ENCODE measurements around the gene PRKCI. TPM values are rescaled to one million over a fixed set of nuclear protein-coding genes. Genes with fewer than 3 reads are reported as not detected.
A peak's percentile ranks its signal among the peaks of the same experiment; 100 is the strongest.

The PRKCI gene
- polyA plus RNA-seq, 3 donors, result 5.1 to 15.4 (median 11.6) TPM

- Mint-ChIP-seq H3K4me1 (peaks cover 16% of the 10 kb centered on the region), H3K9me3 (peaks cover 0 to 5% (median 2%) of the 10 kb centered on the region in 7 donors), H3K36me3 (no peaks in the 10 kb centered on the region), H3K27ac (peak overlapping the region; percentile 65 to 85 (median 78)), H3K4me3 (peak overlapping the region; percentile 39 to 75), H3K27me3 (ENCODE audit: low read depth in 3 of 3) (peaks cover 0 to 3% (median 2%) of the 10 kb centered on the region in 3 donors)
- Histone ChIP-seq H3K27me3 (ENCODE audit: control insufficient read depth in 2 of 2, insufficient read depth in 2 of 2, low read length in 2 of 2) (no peaks in the 10 kb centered on the region), H4K20me1 (ENCODE audit: insufficient read depth, low read length) (no peaks in the 10 kb centered on the region), H3K4me1 (ENCODE audit: control insufficient read depth in 1 of 2, insufficient read depth in 2 of 2, low read length in 2 of 2) (peaks cover 17 to 22% of the 10 kb centered on the region in 2 donors), H3K4me3 (replicated peaks in 1 of 3; ENCODE audit: low read depth in 2 of 3, low read length in 3 of 3) (peak overlapping the region in 1 of 3 experiments; percentile 22), H3K27ac (ENCODE audit: low read depth in 1 of 2, low read length in 2 of 2) (peak overlapping the region; percentile 13 to 52), H3K4me2 (replicated peaks; ENCODE audit: extremely low read depth, low read length, poor library complexity, severe bottlenecking) (peak overlapping the region; percentile 33), H2AFZ (ENCODE audit: insufficient read depth, low read depth, low read length, poor library complexity, severe bottlenecking) (peak overlapping the region; percentile 9), H3K36me3 (replicated peaks in 1 of 2; ENCODE audit: control insufficient read depth in 1 of 2, insufficient read depth in 2 of 2, low read length in 2 of 2) (no peaks in the 10 kb centered on the region), H3K9ac (ENCODE audit: insufficient read depth, low read length, poor library complexity, severe bottlenecking) (no peak overlapping the region), H3K9me3 (replicated peaks in 1 of 2; ENCODE audit: control insufficient read depth in 1 of 2, insufficient read depth in 1 of 2, low read length in 2 of 2) (no peaks in the 10 kb centered on the region), H3K79me2 (ENCODE audit: insufficient read depth, low read length) (no peaks in the 10 kb centered on the region)
- no peak for TF ChIP-seq CTCF (IDR thresholded peaks at IDR 0.05)
- intact Hi-C loops (cut with micrococcal nuclease), result no loop called here
- 52% methylated on average over 3 of the region's 11 CpGs for WGBS (ENCODE audit: insufficient coverage)
- peak; percentile 67 to 74 (median 71) for DNase-seq
Observed at GRCh38 chr3:170321321-170322034, 99.3 kb downstream of the PRKCI start.

- H3K36me3 ChIP-seq (replicated peaks in 1 of 2; ENCODE audit: control insufficient read depth in 1 of 2, insufficient read depth in 2 of 2, low read length in 2 of 2), result no peaks in the 10 kb centered on the region
- 95% methylated on average over 3 of the region's 10 CpGs for WGBS (ENCODE audit: insufficient coverage)
- H4K20me1 ChIP-seq (ENCODE audit: insufficient read depth, low read length), result no peaks in the 10 kb centered on the region
- H3K9me3 ChIP-seq (replicated peaks in 1 of 2; ENCODE audit: control insufficient read depth in 1 of 2, insufficient read depth in 1 of 2, low read length in 2 of 2), result peaks cover 0 to 8% of the 10 kb centered on the region in 2 donors
- H3K4me1 ChIP-seq (ENCODE audit: control insufficient read depth in 1 of 2, insufficient read depth in 2 of 2, low read length in 2 of 2), result peaks cover 17 to 22% of the 10 kb centered on the region in 2 donors
- no peak overlapping the region for H3K9ac ChIP-seq (ENCODE audit: insufficient read depth, low read length, poor library complexity, severe bottlenecking)
- Mint-ChIP-seq H3K36me3 (no peaks in the 10 kb centered on the region), H3K27ac (no peak overlapping the region), H3K4me3 (no peak overlapping the region), H3K9me3 (peaks cover 0 to 7% (median 4%) of the 10 kb centered on the region in 7 donors), H3K4me1 (peaks cover 16% of the 10 kb centered on the region), H3K27me3 (ENCODE audit: low read depth in 3 of 3) (peaks cover 0 to 3% (median 0%) of the 10 kb centered on the region in 3 donors)
- no peak overlapping the region for H3K4me3 ChIP-seq (replicated peaks in 1 of 3; ENCODE audit: low read depth in 2 of 3, low read length in 3 of 3)
- TF ChIP-seq CTCF (IDR thresholded peaks at IDR 0.05), result no peak
- intact Hi-C loops (cut with micrococcal nuclease), result no loop called here
- no peaks in the 10 kb centered on the region for H3K79me2 ChIP-seq (ENCODE audit: insufficient read depth, low read length)
- H3K27me3 ChIP-seq (ENCODE audit: control insufficient read depth in 2 of 2, insufficient read depth in 2 of 2, low read length in 2 of 2), result no peaks in the 10 kb centered on the region
- peak overlapping the region; percentile 6 for H2AFZ ChIP-seq (ENCODE audit: insufficient read depth, low read depth, low read length, poor library complexity, severe bottlenecking)
- no peak overlapping the region for H3K27ac ChIP-seq (ENCODE audit: low read depth in 1 of 2, low read length in 2 of 2)
- no peak overlapping the region for H3K4me2 ChIP-seq (replicated peaks; ENCODE audit: extremely low read depth, low read length, poor library complexity, severe bottlenecking)
- no peak for DNase-seq
Observed at GRCh38 chr3:170322566-170323269, 100.5 kb downstream of the PRKCI start.
